ENCODE measurements around the gene HSPH1.

DNA sequence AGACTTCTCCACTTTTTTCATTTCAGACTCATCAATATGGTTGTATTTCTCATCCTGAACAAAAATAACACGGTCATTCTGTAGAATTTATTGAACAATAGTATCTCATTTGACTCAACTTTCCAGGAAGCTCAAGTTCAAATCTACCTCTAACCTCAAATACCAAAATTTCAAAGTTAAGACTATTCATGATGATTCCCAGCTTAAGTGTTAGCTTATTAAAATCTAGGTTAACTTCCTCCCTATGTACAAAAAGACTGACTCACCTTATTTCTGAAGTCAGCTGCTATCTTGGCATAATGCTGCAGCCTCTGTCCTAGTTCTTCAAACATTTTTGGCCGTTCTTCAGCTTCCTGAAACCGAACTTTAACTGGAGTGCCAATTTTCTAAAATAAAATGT, 23.2 kb downstream of the HSPH1 start:
- TF ChIP-seq, protein P1, sequence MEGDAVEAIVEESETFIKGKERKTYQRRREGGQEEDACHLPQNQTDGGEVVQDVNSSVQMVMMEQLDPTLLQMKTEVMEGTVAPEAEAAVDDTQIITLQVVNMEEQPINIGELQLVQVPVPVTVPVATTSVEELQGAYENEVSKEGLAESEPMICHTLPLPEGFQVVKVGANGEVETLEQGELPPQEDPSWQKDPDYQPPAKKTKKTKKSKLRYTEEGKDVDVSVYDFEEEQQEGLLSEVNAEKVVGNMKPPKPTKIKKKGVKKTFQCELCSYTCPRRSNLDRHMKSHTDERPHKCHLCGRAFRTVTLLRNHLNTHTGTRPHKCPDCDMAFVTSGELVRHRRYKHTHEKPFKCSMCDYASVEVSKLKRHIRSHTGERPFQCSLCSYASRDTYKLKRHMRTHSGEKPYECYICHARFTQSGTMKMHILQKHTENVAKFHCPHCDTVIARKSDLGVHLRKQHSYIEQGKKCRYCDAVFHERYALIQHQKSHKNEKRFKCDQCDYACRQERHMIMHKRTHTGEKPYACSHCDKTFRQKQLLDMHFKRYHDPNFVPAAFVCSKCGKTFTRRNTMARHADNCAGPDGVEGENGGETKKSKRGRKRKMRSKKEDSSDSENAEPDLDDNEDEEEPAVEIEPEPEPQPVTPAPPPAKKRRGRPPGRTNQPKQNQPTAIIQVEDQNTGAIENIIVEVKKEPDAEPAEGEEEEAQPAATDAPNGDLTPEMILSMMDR (IDR thresholded peaks at IDR 0.05; ENCODE audit: low read length), result no peak
- no peak for TF ChIP-seq EZH2 (optimal IDR thresholded peaks at IDR 0.05; ENCODE audit: low read depth, low read length)
